Stimulated activated CD4-positive, alpha-beta T cell treated with anti-CD3 and anti-CD28 coated beads, TNF-alpha, amount 100 ng/mL, for 4 hours (primary cell): ENCODE measurements around the gene TUBE1.
"Not testable (repeated sequence)": the region's sequence is repeated elsewhere in the genome, so short reads cannot be mapped to it uniquely, and the experiment has no call there.

Source experiments
- DNase-seq, 3 experiments: peaks; one replicate each; pipeline ENCODE4 v3.0.0-alpha.2; 2020; ENCODE audit warnings: low read depth in 3 of 3

The TUBE1 gene

GRCh38 chr6:112062966-112063365 is 24.3 kb downstream of the TUBE1 start:
- no peak for DNase-seq

DNA sequence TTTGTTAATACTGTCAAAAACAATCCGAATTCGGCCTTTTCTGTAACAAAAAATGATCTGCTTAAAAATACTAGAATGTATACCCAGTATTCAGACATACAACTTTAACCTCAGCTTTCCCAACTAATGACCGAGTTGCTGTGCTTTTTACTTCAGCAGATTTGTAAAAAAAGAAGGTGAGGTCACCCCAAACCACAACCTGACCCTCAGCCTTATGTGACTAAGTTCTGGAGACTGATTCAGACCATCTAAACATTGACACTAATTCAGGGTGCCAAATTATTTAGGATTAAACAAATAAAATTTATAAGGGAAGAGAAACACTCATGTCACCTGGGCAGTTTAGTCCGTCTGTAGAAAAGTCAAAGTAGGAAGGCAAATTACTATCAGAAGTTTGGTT is 25.7 kb downstream of the TUBE1 start:
- DNase-seq: no peak

- no peak for DNase-seq
These were observed 28.8 kb downstream of the TUBE1 start for GRCh38 chr6:112058243-112059032.

GRCh38 chr6:112054555-112055190 is 32.6 kb downstream of the TUBE1 start:
- DNase-seq: no peak

GRCh38 chr6:112054001-112054400 is 33.3 kb downstream of the TUBE1 start, which contains the start of gene CCN6:
Gene CCN6 (plus strand): TSS chr6:112054104. CDS start chr6:112054358, 254 bp downstream.
- no peak for DNase-seq

DNA sequence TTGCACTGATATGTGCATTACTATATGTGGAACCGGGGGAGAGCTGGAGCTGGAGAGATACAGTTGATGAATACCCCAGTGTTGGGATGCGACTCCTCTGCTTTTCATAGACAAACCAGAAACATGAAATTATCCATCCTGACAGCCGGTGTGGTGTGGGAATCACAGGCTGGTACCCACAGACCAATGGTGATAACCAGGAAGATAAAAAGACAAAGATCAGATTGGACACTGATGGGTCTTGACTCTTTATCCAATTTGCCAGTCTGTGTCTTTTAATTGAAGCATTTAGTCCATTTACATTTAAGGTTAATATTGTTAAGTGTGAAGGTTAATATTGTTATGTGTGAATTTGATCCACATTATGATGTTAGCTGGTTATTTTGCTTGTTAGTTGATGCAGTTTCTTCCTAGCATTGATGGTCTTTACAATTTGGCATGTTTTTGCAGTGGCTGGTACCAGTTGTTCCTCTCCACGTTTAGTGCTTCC is 36.0 kb downstream of the TUBE1 start:
- DNase-seq: not testable (repeated sequence)

DNA sequence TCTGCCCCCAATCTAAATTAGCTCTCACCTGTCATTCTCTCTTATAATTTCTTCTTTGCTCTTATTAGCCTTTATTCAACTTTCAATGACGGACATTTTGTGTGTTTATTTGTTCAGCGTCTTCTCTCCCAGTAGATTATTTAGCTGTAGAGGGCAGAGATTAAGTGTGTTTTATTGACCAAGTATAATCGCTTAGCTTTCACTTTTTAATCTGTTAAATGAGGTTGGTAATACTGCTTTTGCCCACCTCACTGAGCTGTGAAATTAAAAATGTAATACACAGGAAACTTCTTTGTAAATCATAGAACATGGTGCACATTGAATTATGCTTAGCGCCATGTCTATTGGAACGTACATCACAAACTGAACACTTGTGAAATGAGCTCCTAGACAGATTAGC is 36.9 kb downstream of the TUBE1 start:
- DNase-seq: no peak

DNA sequence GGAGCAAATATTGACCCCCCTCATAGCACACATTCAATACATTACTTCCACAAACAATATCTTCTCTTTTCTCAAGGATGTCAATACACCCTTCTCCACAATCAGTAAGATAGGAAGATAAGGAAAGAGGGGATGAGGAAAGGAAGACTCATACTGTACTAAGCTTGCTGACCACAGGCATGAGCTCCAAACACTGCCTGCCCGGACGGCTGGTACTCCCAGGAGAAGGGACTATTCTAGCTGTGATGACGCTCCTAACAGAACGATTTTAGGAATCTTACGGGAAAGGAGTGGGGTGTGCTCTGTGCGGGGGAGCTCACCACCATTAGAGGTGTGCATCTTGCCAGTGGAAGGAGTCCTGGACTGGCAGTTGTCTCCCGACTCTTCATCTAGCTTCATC is 37.3 kb downstream of the TUBE1 start:
- DNase-seq: no peak

DNA sequence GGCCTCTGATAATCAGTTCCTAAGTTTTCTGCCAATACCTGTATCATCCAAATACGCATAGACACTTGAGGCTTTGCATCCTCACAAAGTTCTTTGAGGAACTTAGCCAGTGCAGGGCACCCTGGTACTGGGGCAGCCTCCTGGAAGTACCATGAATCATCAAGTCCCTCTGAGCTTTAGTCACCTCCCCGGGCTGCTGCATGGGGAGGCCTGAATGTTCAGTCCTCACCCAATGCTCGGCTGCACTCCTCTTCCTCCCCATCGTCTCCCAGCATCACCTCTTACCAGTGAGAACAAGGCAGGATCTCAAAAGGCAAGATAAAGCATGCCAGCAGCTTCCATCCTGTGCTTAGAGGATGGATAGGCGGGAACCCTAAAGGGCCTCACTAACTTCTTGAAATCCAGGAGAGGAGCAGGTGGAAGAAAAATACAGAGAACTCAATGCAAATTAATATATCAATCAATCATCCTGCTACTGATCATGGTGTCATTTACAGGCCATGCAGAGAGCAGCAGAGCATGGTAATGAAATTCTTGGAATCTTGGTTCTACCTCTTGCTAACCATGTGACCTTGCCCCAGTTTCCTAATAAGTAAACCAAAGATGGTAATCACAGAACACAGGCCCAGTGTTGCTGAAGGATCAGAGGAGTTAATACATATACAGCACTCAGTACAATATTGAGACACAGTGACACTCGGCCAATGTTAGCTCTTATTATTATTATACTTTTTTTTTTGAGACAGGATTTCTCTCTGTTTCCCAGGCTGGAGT is 38.1 kb downstream of the TUBE1 start:
- no peak for DNase-seq

GRCh38 chr6:112047523-112047922 is 39.8 kb downstream of the TUBE1 start:
- not testable (repeated sequence) for DNase-seq

- no peak for DNase-seq
These were observed 42.4 kb downstream of the TUBE1 start for GRCh38 chr6:112044856-112045255.

GRCh38 chr6:112044196-112044595 is 43.1 kb downstream of the TUBE1 start:
- no peak for DNase-seq

GRCh38 chr6:112043032-112044007 is 44.0 kb downstream of the TUBE1 start:
- DNase-seq: peak; percentile 74 to 82 (median 81)

DNA sequence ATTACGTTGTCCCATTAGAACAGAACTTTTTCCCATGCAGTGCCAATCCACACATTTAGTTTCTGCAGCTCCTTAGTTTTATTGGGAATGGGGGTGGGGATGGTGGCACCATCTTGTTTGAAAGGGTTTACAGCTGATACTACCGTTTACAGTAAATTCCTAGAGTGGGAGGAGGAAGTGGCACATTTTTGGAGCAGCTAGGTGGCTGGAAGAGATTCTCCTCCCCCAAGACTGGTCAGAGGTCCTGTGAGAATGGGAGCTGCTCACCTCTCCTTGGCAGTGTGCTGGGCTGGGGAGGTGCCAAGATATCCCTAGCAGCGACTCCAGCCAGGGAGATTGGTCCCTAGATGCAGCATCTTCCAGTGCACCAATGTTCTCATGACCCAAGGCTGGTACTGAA is 45.7 kb downstream of the TUBE1 start:
- DNase-seq: no peak

DNA sequence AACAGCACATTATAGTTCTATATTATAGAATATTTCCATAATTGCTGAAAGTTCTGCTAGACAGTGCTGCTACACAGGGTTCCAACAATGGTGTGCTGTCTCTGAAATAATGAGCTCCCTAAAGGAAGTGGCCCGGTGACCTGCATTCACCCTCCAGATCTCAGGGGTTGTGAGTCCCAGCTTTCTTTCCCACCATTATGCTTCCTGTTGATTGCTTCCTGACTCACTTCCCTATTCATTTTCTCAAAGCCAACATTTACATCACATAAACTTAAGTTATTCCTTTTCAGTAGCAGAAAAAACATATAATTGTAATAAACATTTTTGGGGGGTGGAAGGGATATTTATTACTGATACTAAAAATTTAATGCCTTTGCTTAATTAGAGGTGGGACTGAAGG is 46.3 kb downstream of the TUBE1 start:
- DNase-seq: no peak

- DNase-seq: no peak
These were observed 47.9 kb downstream of the TUBE1 start for GRCh38 chr6:112039431-112039770.

DNA sequence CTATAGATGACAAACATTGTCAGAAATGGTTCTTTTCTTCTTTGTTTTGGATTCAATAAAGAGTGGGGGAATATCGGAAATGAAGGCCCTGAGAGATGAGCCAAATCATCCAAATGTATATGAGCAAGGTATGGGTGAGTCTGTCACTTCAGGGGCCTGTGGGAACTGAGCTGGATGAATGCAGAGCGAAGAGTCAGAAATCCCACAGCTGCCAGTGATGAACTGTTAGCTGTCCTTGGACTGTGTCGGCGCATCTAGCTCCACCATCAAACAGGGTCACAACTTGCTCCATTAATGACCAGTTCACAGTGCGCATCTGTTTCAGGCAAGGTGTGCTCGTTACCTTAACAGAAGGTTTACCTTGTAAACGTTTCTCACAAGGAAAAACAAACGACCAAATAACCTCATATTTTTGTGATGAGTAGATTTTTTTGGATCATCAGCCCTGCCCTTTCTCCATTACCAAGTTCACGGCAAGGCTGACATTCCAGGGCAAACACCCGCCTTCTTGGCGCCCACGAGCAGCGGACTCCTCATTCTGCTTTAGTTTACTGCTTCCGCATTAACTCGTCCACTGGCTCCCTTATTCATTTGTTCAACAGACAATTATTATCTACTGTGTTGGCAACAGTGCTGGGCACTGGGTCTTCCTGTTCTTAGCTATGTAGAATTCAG is 48.4 kb downstream of the TUBE1 start:
- no peak for DNase-seq

GRCh38 chr6:112038268-112038667 is 49.0 kb downstream of the TUBE1 start:
- no peak for DNase-seq

DNA sequence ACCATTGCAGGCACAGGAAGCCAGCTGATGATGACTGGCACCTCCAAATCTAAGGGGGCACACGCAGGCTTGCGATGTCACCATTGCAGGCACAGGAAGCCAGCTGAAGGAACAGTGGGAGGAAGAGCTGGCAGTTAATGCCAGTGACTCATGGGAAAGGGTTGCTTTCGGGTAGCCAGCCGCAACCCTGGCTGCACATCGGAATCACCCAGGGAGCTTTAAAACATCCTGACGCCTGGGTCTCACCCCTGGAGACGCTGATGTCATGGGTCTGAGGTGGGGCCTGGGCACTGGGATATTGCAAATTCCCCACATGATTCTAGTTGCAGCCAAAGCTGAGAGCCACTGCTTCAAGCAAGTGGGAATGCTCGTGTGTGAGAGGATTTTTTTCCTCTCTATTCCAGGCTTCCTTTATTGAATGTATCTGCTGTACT is 49.5 kb downstream of the TUBE1 start:
- DNase-seq: no peak

DNA sequence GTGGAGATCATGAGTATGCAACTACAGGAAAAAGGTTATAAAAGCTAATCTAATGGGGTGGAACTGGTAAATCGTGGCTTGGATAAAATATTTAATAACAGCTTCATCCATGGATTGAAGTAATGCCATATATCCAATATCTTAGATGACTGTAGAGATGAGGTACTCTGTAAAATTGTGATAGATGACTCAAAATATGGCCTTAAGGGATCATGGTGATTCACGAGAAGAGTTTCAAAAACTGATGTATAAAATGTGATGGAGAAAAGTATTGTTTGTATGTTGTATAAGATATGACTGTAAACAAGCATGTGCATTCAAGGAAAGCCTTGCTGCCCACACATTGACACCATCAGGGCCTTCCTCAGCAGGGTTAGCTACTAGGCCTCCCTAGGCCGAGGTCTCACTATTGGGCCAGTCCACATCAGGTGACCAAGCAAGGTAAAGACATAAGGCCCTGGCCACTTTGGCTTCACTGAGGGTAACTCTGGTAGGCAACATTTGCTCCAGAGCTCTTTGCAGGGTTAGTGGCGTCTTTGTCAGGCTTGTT is 51.1 kb downstream of the TUBE1 start:
- no peak for DNase-seq
